Thymus (tissue), 11 donors: ENCODE data around the gene RRP9. TPM values are rescaled to one million over a fixed set of nuclear protein-coding genes. Genes with fewer than 3 reads are reported as not detected.

Source experiments
- DNase-seq, 9 donors: peaks; one replicate each; pipeline ENCODE4 v3.0.0-alpha.2; 2013; ENCODE audit warnings: low spot score in 9 of 9, low read depth in 6 of 9, missing footprints in 1 of 9
- H3K27ac ChIP-seq, 2 donors: one replicate each; pipeline ENCODE4 v1.5.1; 2013; ENCODE audit warnings: control low read depth in 1 of 2, low read depth in 1 of 2, low read length in 1 of 2, mild to moderate bottlenecking in 1 of 2, moderate library complexity in 1 of 2
- H3K27me3 ChIP-seq, 2 donors: one replicate each; pipeline ENCODE4 v1.5.1; 2013; ENCODE audit warnings: low read length in 1 of 2; ENCODE audit not compliant: control insufficient read depth in 2 of 2, insufficient read depth in 1 of 2
- H3K36me3 ChIP-seq, 2 donors: one replicate each; pipeline ENCODE4 v1.5.1; 2013; ENCODE audit warnings: low read length in 1 of 2, mild to moderate bottlenecking in 1 of 2, moderate library complexity in 1 of 2; ENCODE audit not compliant: control insufficient read depth in 2 of 2, insufficient read depth in 2 of 2
- H3K4me1 ChIP-seq, 2 donors: one replicate each; pipeline ENCODE4 v1.5.1; 2013; ENCODE audit warnings: low read length in 2 of 2; ENCODE audit not compliant: control insufficient read depth in 2 of 2, insufficient read depth in 2 of 2
- H3K4me3 ChIP-seq, 2 donors: one replicate each; pipeline ENCODE4 v1.5.1; 2013; ENCODE audit warnings: low read length in 2 of 2, control low read depth in 1 of 2, mild to moderate bottlenecking in 1 of 2
- H3K9me3 ChIP-seq, 2 donors: one replicate each; pipeline ENCODE4 v1.5.1; 2013; ENCODE audit warnings: low read length in 1 of 2, mild to moderate bottlenecking in 1 of 2; ENCODE audit not compliant: control insufficient read depth in 2 of 2, insufficient read depth in 1 of 2
- WGBS: extraction: QIAGEN DNeasy Blood & Tissue Kit; methylation state at CpG from one replicate; pipeline ENCODE4 v1.1.7; 2013; 5-methylcytosine and 5-hydroxymethylcytosine counted together
- polyA plus RNA-seq: library from polyadenylated mRNA; stranded (reverse); fragments of 200-250 nt; gene quantifications from one replicate; pipeline ENCODE4 v1.2.3, GENCODE V29; 2013
- total RNA-seq: library from RNA; stranded (reverse); fragments of 120-200 nt; gene quantifications from one replicate; pipeline ENCODE4 v1.2.4, GENCODE V29; 2013
- donor health status: healthy.

RRP9 gene
- total and polyA plus RNA-seq, 2 donors: 16.9 to 18.6 TPM

DNA sequence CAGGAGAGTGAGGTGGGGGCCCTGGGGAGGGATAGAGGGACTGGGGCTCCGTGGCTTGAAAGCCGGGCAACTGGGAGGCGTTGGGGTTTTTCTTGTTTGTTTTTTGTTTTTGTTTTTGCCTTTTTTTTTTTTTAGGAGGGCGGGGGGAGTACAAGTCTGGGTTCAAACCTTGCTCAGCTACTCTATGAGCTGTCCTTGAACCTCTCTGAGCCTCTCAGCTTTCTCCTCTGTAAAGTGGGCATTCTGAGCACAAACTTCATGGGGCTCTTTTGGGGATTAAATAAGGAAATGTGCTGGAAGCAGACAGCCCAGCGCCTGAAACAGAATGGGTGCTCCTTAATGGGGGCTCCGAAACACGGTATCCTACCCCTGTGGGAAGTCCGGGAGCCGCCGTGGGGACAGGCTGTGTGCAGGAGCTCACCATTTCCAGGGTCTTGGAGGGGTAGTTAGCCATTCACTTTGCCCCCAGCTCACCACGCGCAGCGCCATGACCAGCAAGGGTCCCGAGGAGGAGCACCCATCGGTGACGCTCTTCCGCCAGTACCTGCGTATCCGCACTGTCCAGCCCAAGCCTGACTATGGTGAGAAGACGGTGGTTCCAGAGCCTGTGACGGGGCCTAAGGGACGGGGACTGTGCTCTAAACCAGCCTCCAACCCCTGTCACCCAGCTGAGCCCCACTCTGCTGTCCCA is 42.0 kb upstream of the RRP9 start:
- no peak for DNase-seq
- peaks cover 9 to 26% of the 10 kb centered on the region in 2 donors for H3K4me1 ChIP-seq
- peaks cover 0 to 8% of the 10 kb centered on the region in 2 donors for H3K27me3 ChIP-seq
- H3K9me3 ChIP-seq: no peaks in the 10 kb centered on the region
- 82% methylated on average over 22 of the region's 22 CpGs for WGBS
- H3K36me3 ChIP-seq: peaks cover 0 to 5% of the 10 kb centered on the region in 2 donors
- H3K4me3 ChIP-seq: peak overlapping the region; percentile 48 to 62
- H3K27ac ChIP-seq: peak overlapping the region; percentile 67 to 91

DNA sequence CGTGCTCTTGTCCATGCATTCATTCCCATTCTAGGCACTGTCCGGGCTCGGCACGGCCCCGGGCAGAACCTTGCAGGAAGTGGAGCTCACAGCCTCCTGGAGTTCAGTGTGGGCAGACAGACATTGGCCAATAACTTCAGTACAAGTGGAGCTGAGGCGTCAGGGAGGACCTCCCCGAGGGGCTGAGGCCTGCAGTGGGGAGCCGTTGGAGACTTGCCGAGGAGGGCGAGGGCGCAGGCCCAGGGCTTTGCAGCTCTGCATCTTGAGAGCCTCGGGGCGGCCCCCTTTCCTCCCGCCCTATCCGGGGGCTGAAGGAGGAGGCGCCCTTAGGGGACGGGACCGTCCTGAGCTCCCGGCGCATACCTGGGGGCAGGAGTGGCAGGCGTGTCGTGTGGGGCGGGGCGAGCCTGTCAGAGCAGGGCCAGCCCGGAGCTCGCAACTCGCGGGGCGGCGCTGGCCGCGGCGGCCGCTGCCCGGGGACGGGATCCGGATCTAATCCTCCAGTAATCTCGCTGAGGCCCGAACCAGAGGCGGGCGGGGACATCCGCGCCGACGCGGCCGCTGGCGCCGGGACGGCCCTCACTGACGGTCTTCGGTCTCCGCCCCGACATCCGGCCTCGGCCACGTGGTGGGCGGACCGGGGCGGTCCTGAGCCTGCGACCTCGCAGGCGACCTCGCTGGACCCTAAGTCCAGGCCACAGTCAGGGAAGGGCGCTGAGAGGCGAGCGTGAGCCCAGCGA is 41.3 kb upstream of the RRP9 start, which contains the start of gene ACY1:
ACY1 (plus strand) TSS at position 698 of the 740 bp plus-strand sequence. CDS start 530 bp downstream, outside the sequence.
- 1% methylated on average over 68 of the region's 68 CpGs for WGBS
- H3K4me1 ChIP-seq: peaks cover 9 to 25% of the 10 kb centered on the region in 2 donors
- DNase-seq: peak in 1 of 9 donors; percentile 62

DNA sequence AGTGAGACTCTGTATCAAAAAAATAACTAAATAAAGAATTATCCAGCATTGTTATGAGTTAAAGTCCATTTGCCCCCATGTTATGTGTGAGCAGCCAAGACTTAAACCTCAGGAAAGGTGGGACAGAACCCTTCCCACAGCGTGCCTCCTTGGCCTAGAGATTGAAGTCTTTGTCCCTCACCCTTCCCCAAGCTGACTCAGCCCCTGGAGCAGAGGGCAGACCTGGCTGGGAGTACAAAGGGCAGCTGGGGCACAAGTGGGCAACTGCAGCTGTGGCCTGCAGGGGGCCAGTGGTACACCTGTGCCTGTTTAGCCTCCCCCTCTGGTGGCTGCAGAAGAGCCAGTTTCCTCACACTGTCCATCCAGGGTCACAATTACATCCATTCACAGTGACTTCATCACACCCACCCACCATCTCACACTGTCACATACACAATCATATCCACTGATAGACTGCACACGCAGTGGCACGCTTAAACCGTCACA is 40.7 kb upstream of the RRP9 start:
- Histone ChIP-seq H3K4me1 (peaks cover 9 to 25% of the 10 kb centered on the region in 2 donors), H3K27me3 (peaks cover 0 to 8% of the 10 kb centered on the region in 2 donors), H3K9me3 (no peaks in the 10 kb centered on the region), H3K4me3 (peak overlapping the region; percentile 48 to 62), H3K27ac (peak overlapping the region; percentile 9 to 91), H3K36me3 (peaks cover 0 to 5% of the 10 kb centered on the region in 2 donors)
- no peak for DNase-seq
- WGBS: 28% methylated on average over 4 of the region's 4 CpGs

More for the DNA sequence above, 41.3 kb upstream of the RRP9 start, which contains the start of gene ACY1:
- Histone ChIP-seq H3K4me3 (peak within 1 kb of the TSS; percentile 48 to 62), H3K27ac (peak within 1 kb of the TSS; percentile 67 to 91), H3K27me3 (peaks cover 0 to 8% of the 10 kb centered on the region in 2 donors), H3K36me3 (peaks cover 0 to 5% of the 10 kb centered on the region in 2 donors), H3K9me3 (no peaks in the 10 kb centered on the region)

DNA sequence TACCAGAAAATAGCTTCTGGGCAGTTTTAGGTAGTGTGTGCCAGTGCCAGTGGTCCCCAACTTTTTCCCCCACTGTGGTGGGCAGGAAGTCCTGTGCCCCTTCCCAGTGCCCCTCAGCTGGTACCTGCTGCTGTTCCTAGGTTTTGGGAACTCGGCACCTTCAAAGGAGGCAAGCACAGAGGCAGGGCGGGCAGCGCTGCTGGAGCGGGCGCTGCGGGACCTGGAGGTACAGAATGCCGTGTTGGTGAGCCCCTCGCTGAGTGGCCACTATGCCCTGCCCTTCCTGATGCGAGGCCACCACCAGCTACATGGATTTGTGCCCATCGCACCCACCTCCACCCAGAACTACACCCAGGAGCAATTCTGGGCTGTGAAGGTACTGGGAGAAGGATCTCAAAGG is 38.5 kb upstream of the RRP9 start:
- WGBS: 96% methylated on average over 10 of the region's 10 CpGs
- no peak overlapping the region for H3K27ac ChIP-seq
- no peak for DNase-seq
- H3K27me3 ChIP-seq: peaks cover 0 to 8% of the 10 kb centered on the region in 2 donors
- no peak overlapping the region for H3K4me3 ChIP-seq
- H3K9me3 ChIP-seq: no peaks in the 10 kb centered on the region
- peaks cover 9 to 35% of the 10 kb centered on the region in 2 donors for H3K4me1 ChIP-seq
- H3K36me3 ChIP-seq: peaks cover 0 to 5% of the 10 kb centered on the region in 2 donors

DNA sequence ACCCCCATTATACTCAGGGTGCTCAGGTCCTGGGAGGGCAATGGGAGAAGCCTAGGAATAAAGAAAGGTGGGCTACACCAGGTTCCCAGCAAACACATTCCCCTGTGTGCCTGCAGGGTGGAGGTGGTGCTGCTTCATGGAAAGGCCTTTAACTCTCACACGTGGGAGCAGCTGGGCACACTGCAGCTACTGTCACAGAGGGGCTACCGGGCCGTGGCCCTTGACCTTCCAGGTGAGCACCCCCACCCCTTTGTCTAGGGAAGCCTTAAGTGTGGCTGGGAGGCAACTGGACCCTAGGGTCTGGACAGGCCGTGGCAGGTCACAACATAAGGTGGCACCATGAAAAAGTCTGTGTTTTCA is 36.4 kb upstream of the RRP9 start:
- Histone ChIP-seq H3K4me3 (no peak overlapping the region), H3K27ac (no peak overlapping the region), H3K27me3 (peaks cover 0 to 5% of the 10 kb centered on the region in 2 donors), H3K9me3 (no peaks in the 10 kb centered on the region), H3K36me3 (peaks cover 0 to 5% of the 10 kb centered on the region in 2 donors), H3K4me1 (peaks cover 13 to 37% of the 10 kb centered on the region in 2 donors)
- WGBS: 97% methylated on average over 4 of the region's 4 CpGs
- DNase-seq: no peak

DNA sequence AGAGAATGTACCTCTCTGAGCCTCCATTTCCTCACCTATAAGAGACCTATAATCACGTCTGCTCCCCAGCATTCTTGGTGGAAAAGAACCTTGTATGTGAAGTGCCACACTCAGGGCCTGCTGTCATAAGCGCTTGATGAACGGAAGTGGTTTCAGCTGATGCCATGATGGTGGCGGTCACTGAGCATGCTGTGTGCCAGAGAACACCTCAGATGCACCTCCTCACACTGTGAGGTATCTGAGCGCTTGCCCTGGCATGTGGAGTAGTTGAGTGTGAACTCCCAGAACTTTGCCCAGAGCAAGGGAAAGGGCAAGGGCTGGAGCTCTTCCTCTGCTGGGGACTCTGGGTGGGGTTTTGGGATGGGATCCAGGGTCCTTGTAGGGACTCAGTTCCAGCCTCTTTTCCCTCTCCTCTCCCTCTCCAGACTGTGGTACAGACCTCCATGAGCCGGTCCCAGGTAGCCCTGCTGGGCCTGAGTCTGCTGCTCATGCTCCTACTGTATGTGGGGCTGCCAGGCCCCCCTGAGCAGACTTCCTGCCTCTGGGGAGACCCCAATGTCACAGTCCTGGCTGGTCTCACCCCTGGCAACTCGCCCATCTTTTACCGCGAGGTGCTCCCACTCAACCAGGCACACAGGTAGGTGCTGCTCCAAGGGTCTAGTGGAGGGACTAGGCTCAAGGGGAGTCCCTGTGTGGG is 35.9 kb upstream of the RRP9 start:
- no peak overlapping the region for H3K4me3 ChIP-seq
- H3K27me3 ChIP-seq: peaks cover 0 to 3% of the 10 kb centered on the region in 2 donors
- peak overlapping the region in 1 of 2 donors; percentile 8 for H3K27ac ChIP-seq
- peaks cover 0 to 5% of the 10 kb centered on the region in 2 donors for H3K36me3 ChIP-seq
- no peak for DNase-seq
- no peaks in the 10 kb centered on the region for H3K9me3 ChIP-seq
- H3K4me1 ChIP-seq: peaks cover 11 to 32% of the 10 kb centered on the region in 2 donors
- WGBS: 90% methylated on average over 9 of the region's 9 CpGs

DNA sequence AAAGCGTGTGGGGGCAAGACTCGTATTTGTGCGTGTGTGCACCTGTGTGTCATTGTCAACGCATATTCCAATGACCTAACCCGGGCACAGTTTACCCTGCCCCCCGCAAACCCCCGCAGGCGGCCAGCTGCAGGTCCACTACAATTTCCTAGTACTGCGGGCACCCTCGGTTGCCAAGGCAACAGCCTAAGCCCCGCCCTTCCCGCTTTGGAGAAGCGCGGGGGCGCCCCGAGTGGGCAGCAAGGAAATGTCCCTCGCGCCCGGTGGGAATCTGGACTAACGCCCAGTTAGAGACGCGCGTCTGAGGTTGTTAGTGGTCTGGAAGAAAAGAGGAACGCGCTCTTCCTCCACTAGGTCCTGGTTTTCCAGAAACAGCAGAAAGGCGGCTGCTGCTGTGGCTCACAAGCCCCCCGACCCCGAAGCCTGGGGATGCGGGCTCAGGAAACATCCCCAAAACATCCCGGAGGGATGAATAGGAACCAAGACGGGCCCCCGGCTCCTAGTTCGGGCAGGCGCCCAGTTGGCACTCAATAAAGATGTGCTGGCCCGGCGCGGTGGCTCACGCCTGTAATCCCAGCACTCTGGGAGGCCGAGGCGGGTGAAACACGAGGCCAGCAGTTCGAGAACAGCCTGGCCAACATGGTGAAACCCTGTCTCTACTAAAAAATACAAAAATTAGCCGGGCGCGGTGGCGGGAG is 34.3 kb upstream of the RRP9 start:
- H3K9me3 ChIP-seq: no peaks in the 10 kb centered on the region
- peak overlapping the region; percentile 80 to 85 for H3K4me3 ChIP-seq
- H3K27me3 ChIP-seq: no peaks in the 10 kb centered on the region
- 53% methylated on average over 46 of the region's 46 CpGs for whole genome bisulfite sequencing
- H3K36me3 ChIP-seq: peaks cover 0 to 5% of the 10 kb centered on the region in 2 donors
- H3K27ac ChIP-seq: peak overlapping the region in 1 of 2 donors; percentile 37
- peaks cover 10 to 29% of the 10 kb centered on the region in 2 donors for H3K4me1 ChIP-seq
- peak in 1 of 9 donors; percentile 53 for DNase-seq
